Ovary (tissue), 9 donors: ENCODE data around the gene CISTR. TPM values are rescaled to one million over a fixed set of nuclear protein-coding genes. Genes with fewer than 3 reads are reported as not detected.

Source experiments
- DNase-seq, 5 donors: peaks; one replicate each; pipeline ENCODE4 v3.0.0-alpha.2; 2019 to 2020
- H3K27ac ChIP-seq, 2 donors: fragments of 200-600 bp; one replicate each; pipeline versions ENCODE4 v1.5.1 to v1.8.0; 2019 to 2022
- H3K27me3 ChIP-seq: fragments of 200-600 bp; one replicate; pipeline ENCODE4 v1.8.0; 2022
- H3K36me3 ChIP-seq: fragments of 200-600 bp; sonication (generic); one replicate; pipeline ENCODE4 v1.5.1; 2019
- H3K4me1 ChIP-seq: one replicate; pipeline ENCODE4 v1.8.1; 2013; ENCODE audit warnings: mild to moderate bottlenecking, moderate library complexity; ENCODE audit not compliant: insufficient read depth
- H3K4me3 ChIP-seq: fragments of 200-600 bp; sonication (generic); one replicate; pipeline ENCODE4 v1.5.1; 2017
- H3K9me3 ChIP-seq, 2 donors: fragments of 200-600 bp in 1 of 2; sonication (generic) in 1 of 2; one replicate each; pipeline versions ENCODE4 v1.5.1 to v1.8.1; 2013 to 2019; ENCODE audit warnings: mild to moderate bottlenecking in 1 of 2, moderate library complexity in 1 of 2
- EP300 ChIP-seq: sonication (generic); formaldehyde crosslinking; IDR thresholded peaks from one replicate; pipeline ENCODE4 v1.6.1; 2017; ENCODE audit warnings: antibody characterized with exemption
- POLR2A ChIP-seq: fragments of 450-650 bp; IDR thresholded peaks from one replicate; pipeline ENCODE4 v1.6.1; 2017; ENCODE audit warnings: antibody characterized with exemption, mild to moderate bottlenecking, moderate library complexity
- WGBS, 3 donors: extraction: QIAGEN DNeasy Blood & Tissue Kit in 1 of 3; methylation state at CpG; one replicate each; pipeline versions ENCODE4 v1.1.5 to v1.1.7; 2013 to 2017; 5-methylcytosine and 5-hydroxymethylcytosine counted together
- intact Hi-C, 4 donors: fragments of 100-400 bp; cut with DNase I; formaldehyde crosslinking; loops; one replicate each; pipeline versions ENCODE4 v1.11.0 to v1.15.1; 2022 to 2023
- polyA plus RNA-seq, 2 donors: library from polyadenylated mRNA; stranded (reverse); fragments of 200-250 nt in 1 of 2; fragments of 350-450 nt in 1 of 2; fragmentation: Illumina TruSeq in 1 of 2; extraction: RNeasy Lipid Tissue Mini Kit (QIAGEN cat#74804) in 1 of 2; gene quantifications; one replicate each; pipeline ENCODE4 v1.2.3, GENCODE V29; 2013 to 2014
- total RNA-seq, 7 donors: library from RNA; depleted of rRNA in 2 of 7; stranded (reverse); fragments of >200 nt in 2 of 7; fragmentation: NEBNext Ultra II Directional in 3 of 7; extraction: Animal tissue kit (Norgen Biotek cat#: 25700) in 3 of 7; gene quantifications; one replicate each; pipeline versions ENCODE4 v1.1.0 to v1.2.4, GENCODE V29; 2016 to 2023
- TF ChIP-seq, protein P1 (sequence below), 3 donors: fragments of 450-650 bp in 2 of 3; fragments of 200-600 bp in 1 of 3; IDR thresholded peaks; one replicate each; pipeline versions ENCODE4 v1.5.1 to v1.8.0; 2016 to 2022; ENCODE audit warnings: antibody characterized with exemption in 3 of 3, mild to moderate bottlenecking in 1 of 3
- donor health status: DM: no; HTN: no; CAD: no; lungs with moderate emphysema.
- donor health status: DM: no; HTN: no; CAD: no.
- donor health status: Bipolar disorder and iron deficiency.
- donor health status: DM: yes; HTN: yes; CAD: no.
- donor health status: DM: no; HTN: no; CAD: no.
- donor health status: DM: yes; HTN: yes; CAD: no.

Gene CISTR
- total and polyA plus RNA-seq, 9 donors: not detected

DNA sequence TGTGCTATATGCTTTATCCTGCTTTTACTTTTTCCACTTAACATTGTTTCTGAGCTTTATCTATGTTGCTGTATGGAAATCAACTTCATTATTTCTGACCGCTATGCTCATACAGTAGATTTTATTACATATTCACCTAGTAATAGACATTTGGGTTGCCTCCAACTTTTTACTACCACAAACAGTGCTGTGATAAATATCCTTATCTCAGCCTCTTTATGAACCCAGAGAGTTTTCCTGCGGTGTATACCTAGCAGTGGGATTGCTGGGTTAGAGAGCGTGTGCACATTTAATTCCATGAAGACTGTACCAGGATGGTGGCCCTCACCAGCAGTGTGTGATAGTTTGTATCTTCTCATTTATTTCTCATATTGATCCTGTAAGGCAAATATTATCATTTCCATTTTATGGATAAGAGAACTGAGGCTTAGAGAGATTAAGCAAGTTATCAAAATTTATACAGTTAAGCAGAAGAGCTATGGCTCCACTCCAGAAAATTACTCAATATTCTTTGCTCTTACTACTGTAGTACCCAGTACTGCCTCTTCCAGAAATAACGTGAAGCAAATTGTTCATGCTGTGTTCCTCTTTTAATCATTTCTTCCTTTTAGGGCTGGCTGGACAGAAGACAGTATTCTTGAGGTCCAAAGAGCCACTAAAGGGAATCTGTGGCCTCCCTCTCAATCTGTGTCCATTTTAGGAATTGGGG is 26.3 kb upstream of the CISTR start:
- Histone ChIP-seq H3K27ac (no peak overlapping the region), H3K4me3 (no peak overlapping the region), H3K4me1 (peaks cover 3% of the 10 kb centered on the region), H3K36me3 (no peaks in the 10 kb centered on the region), H3K27me3 (no peaks in the 10 kb centered on the region), H3K9me3 (no peaks in the 10 kb centered on the region)
- 73 to 75% (median 74%) methylated on average over 4 of the region's 4 CpGs for WGBS, 3 donors
- intact Hi-C loops: no loop called here
- no peak for TF ChIP-seq EP300
- no peak for TF ChIP-seq POLR2A
- TF ChIP-seq, protein P1, sequence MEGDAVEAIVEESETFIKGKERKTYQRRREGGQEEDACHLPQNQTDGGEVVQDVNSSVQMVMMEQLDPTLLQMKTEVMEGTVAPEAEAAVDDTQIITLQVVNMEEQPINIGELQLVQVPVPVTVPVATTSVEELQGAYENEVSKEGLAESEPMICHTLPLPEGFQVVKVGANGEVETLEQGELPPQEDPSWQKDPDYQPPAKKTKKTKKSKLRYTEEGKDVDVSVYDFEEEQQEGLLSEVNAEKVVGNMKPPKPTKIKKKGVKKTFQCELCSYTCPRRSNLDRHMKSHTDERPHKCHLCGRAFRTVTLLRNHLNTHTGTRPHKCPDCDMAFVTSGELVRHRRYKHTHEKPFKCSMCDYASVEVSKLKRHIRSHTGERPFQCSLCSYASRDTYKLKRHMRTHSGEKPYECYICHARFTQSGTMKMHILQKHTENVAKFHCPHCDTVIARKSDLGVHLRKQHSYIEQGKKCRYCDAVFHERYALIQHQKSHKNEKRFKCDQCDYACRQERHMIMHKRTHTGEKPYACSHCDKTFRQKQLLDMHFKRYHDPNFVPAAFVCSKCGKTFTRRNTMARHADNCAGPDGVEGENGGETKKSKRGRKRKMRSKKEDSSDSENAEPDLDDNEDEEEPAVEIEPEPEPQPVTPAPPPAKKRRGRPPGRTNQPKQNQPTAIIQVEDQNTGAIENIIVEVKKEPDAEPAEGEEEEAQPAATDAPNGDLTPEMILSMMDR (IDR thresholded peaks at IDR 0.05): no peak
- DNase-seq: no peak

DNA sequence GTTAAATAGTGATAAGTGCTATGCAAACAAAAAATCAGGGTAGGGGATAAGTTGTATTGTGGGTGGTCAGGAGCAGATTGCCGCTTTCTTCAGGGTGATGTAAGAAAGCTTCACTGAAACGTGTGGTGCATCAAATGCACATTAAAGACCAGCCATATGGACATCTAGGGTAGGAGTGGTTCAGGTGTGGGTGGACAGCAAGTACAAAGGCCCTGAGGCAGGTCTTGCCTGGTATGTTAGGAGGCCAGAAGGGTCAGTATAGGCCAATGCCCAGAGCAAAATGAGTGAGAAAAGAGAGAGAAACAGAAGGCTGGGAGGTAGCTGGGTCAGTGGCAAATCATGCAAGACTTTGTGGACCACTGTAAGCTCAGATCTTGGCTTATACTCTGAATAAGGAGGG is 25.6 kb upstream of the CISTR start:
- Histone ChIP-seq H3K27ac (no peak overlapping the region), H3K27me3 (no peaks in the 10 kb centered on the region), H3K4me1 (peaks cover 3% of the 10 kb centered on the region), H3K36me3 (no peaks in the 10 kb centered on the region), H3K4me3 (no peak overlapping the region), H3K9me3 (no peaks in the 10 kb centered on the region)
- TF ChIP-seq POLR2A: no peak
- TF ChIP-seq EP300: no peak
- TF ChIP-seq, protein P1 (IDR thresholded peaks at IDR 0.05): no peak
- intact Hi-C loops: no loop called here
- DNase-seq: no peak
- WGBS, 3 donors: 82 to 89% (median 84%) methylated on average over 2 of the region's 2 CpGs

DNA sequence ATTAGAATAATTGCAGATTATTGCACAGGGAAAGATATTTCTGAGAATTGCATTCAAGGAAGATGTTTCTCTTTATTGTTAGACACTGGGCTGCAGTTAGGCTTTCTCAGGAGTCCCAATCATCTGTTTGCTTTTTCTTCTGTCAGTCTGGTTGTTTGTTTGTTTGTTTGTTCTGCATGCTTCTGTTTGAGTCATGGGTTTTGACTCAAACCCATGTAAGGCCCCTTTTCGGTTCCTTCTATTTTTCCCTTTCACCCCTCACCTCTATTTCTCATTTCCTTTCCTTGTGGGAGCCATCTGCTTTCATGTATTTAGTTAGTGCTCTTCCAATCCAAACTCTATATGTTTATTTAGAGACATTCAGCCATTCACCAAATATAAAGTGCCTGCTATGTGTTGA is 25.1 kb upstream of the CISTR start:
- Histone ChIP-seq H3K4me3 (no peak overlapping the region), H3K27me3 (no peaks in the 10 kb centered on the region), H3K27ac (peak overlapping the region in 1 of 2 donors; percentile 34), H3K36me3 (no peaks in the 10 kb centered on the region), H3K4me1 (peaks cover 3% of the 10 kb centered on the region), H3K9me3 (no peaks in the 10 kb centered on the region)
- no peak for DNase-seq
- WGBS, 3 donors: 89 to 100% (median 98%) methylated on average over 1 of the region's 1 CpG
- intact Hi-C loops: no loop called here
- TF ChIP-seq, protein P1 (IDR thresholded peaks at IDR 0.05): no peak
- TF ChIP-seq POLR2A: no peak
- TF ChIP-seq EP300: no peak

DNA sequence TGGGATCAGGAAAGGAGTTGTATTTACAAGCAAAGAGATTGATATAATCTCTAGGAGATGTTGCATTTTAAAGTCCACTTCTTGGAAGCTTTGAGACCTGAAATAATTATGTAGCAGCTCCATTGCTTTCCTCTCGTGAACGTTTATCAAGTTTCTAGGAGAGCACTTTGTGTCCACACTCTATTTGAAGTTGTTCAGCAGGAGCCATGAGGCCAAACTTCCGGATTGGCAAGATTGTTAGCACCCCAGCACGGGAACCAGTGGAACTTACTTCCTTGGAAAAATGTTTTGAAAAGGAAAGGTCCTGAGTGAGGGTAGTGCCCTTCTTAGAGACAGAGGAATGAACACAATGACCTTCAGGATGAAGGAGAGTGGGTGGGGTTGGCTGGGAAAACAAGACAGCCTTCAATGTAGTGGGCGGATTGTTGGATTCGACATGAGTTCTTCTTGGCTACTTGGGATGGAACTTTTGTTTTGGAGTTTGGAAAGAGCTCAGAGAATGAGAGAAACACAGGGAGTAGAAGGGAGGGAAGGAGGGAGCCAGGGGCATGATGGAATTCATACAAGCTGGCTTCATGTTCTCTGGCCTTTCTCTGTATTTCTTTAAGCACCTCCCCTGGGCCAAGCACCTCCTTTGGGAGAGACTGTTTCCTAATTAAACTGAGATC is 23.8 kb upstream of the CISTR start:
- no peaks in the 10 kb centered on the region for H3K9me3 ChIP-seq
- H3K27me3 ChIP-seq: no peaks in the 10 kb centered on the region
- H3K4me3 ChIP-seq: no peak overlapping the region
- H3K27ac ChIP-seq: peak overlapping the region; percentile 2 to 34
- no peak for TF ChIP-seq EP300
- TF ChIP-seq, protein P1 (IDR thresholded peaks at IDR 0.05): no peak
- no peak for TF ChIP-seq POLR2A
- no peaks in the 10 kb centered on the region for H3K36me3 ChIP-seq
- peaks cover 3% of the 10 kb centered on the region for H3K4me1 ChIP-seq
- peak in 4 of 5 donors; percentile 28 to 66 (median 44) for DNase-seq
- WGBS, 3 donors: 9 to 12% (median 9%) methylated on average over 6 of the region's 6 CpGs
- intact Hi-C loops: no loop called here
